UCSD-AML1 (cell line): Measurements from ENCODE around the gene SLC17A5.
"Not testable (repeated sequence)": the region's sequence is repeated elsewhere in the genome, so short reads cannot be mapped to it uniquely, and the experiment has no call there.

ENCODE experiments used
- DNase-seq: peaks from one replicate; lab custom pipeline; 2025; ENCODE audit not compliant: unreplicated experiment; lab: John Stamatoyannopoulos, UW

Gene SLC17A5

DNA sequence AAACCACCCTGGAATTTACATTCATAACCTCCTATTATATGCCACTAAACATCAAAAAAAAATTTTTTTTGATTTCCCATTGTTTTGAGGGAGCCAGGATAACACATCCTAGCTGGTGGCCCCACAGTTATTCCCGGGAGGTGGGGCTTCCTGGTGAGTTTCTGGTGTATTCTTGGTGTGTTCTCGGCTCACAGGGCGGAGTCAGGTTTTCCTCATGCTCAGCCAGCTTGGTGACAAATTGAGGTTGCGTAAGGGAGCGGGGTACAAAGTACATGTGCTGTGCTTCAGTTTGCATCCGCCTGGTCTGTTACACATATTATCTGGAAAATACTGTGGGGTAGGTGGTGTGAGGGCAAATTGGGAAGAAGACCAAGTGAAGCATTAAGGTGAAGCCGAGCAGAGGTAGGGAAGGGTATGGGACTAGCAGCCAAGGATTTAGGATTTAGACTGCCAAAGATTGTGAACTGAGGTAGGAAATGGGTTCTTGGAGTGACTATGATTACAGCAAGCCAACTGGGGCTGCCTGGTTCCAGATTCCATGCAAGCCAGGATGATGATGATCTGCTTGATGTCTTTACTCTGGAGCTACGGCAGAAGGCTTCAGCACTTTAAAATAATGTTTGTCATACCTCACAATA lies 86.7 kb downstream of the SLC17A5 start:
- no peak for DNase-seq

DNA sequence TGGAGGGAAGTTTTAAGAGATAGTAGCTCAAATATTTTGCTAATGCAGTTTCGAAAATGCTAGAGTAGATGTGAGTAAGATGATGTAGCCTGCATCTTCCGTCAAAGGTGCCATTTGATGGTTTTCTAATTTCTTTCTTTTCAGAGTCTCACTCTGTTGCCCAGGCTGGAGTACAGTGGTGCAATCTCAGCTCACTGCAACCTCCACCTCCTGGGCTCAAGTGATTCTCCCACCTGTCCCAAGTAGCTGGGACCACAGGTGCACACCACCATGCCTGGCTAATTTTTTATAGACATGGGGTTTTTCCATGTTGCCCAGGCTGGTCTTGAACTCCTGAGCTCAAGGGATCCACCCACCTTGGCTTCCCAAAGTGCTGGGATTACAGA lies 87.3 kb downstream of the SLC17A5 start:
- not testable (repeated sequence) for DNase-seq

DNA sequence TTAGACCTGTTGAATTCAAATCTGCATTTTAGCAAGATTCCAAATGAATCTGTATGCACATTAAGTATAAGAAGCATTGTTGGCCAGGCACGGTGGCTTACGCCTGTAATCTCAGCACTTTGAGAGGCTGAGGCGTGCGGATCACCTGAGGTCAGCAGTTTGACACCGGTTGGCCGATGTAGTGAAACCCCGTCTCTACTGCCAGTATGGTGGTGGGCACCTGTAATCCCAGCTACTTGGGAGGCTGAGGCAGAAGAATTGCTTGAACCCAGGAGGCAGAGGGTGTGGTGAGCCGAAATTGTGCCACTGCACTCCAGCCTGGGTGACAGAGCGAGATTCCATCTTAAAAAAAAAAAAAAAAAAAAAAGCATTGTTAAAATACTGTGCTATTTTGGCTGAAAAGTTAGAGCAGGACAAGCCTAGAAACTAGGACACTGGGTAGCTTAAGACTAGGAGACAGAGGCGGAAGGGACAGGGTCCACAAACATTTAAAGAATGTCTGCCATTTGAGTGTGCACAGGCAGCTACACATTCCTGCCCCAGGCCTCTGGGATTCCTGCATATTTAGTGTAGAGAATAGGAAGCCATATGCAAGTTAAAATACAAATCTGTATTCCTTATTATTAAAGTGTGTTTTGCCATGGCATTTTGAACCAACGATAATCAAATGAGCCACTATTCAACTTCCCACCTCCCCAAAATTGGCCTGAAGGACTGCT lies 87.9 kb downstream of the SLC17A5 start:
- no peak for DNase-seq

DNA sequence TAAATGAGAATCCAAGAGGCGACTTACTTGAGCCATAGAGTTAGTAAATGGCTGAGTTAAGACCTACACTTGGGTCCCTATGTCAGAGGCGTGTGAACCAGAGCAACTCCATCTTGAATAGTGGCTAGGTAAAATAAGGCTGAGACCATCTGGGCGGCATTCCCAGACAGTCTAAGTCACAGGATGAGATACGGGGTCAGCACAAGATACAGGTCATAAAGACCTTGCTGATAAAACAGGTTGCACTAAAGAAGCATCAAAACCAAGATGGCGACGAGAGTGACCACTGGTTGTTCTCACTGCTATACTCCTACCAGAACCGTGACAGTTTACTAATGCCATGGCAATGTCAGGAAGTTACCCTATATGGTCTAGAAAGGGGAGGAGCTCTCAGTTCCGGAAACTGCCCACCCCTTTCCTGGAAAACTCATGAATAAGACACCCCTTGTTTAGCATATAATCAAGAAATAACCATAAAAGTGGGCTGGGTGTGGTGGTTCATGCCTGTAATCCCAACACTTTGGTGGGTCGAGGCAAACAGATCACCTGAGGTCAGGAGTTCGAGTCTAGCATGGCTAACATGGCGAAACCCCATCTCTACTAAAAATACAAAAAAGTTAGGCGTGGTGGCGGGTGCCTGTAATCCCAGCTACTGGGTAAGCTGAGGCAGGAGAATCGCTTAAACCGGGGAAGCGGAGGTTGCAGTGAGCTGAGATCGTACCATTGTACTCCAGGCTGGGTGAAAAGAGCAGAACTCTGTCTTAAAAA lies 89.0 kb downstream of the SLC17A5 start:
- no peak for DNase-seq

DNA sequence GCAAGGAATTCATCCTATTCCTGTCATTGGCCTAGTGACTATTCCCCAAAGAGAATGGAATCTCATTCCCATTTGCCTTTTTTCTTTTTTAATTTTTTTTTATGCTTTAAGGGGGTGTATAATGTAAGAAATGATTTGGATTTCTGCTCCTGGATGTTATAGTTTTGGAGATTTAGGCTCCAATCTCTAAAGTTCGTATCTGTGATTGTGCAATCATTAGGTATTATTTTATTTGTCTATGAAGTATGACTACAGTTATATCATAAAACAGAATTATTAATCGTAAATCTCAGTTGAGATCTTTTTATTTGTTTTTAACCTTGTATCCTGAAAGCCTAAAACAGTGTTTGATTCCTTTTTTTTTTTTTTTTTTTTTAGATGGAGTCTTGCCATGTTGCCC lies 91.2 kb downstream of the SLC17A5 start:
- DNase-seq = no peak

DNA sequence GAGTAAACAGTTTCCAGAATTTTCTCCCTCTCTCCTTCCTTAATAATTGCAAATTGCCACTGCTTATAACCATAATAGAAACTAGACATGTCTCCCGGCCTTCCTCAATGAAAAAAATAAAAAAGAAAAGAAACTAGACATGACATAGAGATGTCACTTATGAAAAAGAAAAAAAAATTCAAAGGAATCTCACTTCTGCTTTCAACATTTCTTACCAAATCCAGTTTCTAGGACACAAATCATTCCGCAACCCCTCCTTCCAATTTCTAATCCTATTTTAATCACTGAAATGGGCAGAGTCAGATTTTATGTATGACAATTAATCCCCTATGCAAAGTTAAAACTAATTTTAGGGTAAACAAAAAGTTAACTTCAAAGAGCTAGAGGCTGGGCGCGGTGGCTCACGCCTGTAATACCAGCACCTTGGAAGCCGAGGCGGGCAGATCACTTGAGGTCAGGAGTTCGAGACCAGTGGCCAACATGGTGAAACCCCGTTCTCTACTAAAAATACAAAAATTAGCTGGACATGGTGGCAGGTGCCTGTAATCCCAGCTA lies 92.9 kb downstream of the SLC17A5 start:
- no peak for DNase-seq

DNA sequence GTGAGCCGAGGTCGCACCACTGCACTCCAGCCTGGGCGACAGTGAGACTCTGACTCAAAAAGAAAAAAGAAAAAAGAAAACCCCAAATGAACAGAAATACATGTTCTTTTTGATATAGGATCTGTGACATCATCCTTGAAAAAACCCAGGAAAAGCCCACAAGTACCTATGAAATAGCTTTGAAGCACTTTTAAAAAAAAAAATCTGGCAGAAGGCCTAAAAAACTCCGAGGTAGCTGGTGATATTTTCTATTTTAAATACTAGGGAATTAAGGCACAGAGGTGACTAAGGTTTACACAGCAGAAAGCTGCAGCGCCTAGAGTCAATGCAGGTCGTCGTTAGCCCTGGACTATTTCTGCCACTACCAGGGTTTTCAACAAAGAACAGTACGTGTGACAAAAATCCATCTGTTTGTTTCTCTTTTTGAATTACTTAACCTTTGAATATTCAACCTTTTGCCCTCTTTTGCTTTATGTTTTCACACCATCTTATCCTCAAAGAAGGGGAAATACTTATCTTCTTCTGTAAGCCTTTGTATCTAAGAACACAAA lies 93.5 kb downstream of the SLC17A5 start:
- DNase-seq = no peak

DNA sequence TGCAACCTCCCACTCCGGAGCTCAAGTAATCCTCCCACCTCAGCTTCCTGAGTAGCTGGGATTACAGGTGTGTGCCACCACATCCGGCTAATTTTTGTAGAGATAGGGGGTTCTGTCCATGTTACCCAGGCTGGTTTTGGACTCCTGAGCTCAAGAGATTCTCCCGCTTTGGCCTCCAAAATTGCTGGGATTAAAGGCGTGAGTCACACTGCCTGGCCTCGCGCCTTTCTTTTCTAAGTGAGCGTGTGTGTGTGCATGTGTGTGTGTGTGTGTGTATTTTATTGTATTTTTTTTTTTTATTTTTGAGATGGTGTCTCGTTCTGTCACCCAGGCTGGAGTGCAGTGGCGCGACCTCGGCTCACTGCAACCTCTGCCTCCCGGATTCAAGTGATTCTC lies 94.4 kb downstream of the SLC17A5 start:
- not testable (repeated sequence) for DNase-seq

DNA sequence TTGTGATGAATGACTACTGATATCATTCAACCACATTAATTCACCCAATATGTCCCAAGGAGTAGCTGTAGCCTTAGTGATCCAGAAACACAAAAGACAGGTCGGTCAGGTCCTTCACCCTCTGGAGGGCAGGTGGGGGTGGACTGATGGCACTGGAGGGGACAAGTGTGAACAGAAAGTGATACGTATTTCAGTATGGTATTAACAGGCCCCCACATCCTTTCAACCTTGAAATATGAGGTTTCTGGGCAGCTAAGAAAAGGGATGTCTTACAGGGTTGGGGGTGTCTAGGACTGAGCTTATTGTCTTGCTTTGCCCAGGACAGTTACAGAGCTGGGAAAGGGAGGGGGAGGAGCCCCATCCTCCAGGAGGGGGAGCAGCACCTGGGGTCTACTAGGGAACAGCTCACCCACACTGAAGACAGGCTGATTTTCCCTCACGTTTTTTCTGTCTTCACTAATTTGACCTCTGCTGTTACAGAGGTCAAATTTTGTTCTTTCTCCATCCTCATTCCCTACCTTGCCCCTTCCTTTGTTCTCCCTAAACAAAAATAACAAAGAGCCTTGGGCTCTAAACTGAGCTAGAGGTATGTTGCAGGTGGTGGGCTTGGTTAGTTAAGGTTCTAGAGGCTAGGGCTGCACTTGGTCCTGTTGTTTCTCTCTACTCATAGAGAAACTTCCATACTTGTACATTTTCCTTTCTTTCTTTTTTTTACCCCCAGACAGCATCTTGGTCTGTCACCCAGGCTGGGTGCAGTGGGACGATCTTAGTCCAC lies 95.0 kb downstream of the SLC17A5 start:
- no peak for DNase-seq

DNA sequence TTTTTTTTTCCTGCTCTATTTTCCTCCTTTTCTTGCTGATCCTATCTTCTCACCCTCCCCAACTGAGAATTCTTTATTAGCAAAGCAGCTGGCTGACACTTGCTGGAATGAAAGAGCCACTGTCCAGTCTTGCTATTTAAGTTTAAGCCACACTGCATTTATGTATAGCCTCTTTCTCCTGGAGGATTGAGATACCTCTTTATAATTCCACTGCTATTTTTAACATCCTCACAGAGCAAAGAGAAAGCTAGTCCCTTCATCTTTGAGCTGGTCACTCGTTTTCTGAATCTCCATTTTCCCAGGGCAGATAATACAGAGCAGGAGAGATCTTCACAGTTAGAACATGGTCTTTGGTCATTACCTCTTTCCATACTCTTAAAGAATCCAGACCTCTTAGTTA lies 97.0 kb downstream of the SLC17A5 start:
- DNase-seq = no peak

DNA sequence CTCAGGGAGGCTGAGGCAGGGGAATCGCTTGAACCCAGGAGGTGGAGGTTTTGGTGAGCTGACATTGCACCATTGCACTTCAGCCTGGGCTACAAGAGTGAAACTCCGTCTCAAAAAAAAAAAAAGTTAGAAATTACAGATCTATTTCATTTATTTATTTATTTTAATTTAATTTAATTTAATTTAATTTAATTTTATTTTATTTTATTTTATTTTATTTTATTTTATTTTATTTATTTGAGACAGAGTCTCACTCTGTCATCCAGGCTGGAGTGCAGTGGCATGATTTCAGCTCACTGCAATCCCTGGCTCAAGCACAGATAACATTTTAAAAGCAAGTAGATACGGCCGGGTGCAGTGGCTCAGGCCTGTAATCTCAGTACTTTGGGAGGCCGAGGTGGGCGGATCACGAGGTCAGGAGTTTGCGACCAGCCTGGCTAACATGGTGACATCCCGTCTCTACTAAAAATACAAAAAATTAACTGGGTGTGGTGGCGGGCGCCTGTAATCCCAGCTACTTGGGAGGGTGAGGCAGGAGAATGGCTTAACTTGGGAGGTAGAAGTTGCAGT lies 98.3 kb downstream of the SLC17A5 start:
- not testable (repeated sequence) for DNase-seq

DNA sequence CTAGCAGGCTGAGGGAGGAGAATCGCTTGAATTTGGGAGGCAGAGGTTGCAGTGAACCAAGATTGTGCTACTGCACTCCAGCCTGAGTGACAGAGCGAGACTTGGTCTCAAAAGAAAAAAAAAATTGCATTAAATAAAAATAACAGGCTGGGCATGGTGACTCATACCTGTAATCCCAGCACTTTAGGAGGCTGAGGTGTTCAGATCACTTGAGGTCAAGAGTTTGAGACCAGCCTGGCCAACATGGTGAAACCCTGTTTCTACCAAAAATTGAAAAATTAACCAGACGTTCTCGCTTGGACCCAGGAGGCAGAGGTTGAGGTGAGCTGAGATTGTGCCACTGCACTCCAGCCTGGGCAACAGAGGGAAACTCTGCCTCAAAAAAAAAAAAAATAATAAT lies 102.7 kb downstream of the SLC17A5 start:
- DNase-seq = not testable (repeated sequence)

DNA sequence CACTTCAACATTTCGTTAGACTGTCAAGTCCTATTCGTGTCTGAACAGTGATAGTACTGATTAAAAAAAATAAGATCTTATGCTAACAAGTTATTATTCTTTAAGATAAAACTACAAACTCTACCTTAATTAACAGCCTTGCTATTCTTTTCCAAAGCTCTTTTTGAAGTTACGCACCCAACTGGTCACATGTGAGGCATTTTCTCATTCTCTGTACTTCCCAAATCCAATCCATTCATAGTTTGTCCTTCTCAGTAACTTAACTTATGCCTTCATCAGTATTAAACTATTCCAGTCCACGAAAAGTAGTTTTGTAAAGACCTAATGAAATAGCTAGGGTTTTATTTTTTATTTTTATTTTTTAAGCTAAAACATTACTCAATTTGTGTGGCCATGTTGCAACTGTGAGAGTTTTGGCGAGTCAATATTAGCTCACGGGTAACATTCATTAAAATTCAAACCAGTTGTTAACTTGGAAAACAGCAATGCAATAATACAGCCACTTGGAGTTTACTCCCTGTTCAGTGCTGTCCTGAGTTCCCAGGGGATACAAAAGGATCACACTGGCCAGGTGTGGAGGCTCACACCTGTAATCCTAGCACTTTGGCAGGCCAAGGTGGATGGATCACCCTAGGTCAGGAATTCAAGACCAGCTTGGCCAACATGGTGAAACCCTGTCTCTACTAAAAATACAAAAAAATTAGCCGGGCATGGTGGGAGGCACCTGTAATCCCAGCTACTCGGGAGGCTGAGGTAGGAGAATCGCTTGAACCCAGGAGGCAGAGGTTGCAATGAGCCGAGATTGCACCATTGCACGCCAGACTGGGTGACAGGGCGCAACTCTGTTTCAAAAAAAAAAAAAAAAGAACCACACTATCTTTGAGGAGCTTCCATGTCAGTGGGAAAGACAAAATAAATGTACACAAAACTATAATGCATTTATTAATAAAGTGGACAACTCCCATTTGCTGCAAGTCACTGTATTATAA lies 105.0 kb downstream of the SLC17A5 start:
- DNase-seq = no peak

DNA sequence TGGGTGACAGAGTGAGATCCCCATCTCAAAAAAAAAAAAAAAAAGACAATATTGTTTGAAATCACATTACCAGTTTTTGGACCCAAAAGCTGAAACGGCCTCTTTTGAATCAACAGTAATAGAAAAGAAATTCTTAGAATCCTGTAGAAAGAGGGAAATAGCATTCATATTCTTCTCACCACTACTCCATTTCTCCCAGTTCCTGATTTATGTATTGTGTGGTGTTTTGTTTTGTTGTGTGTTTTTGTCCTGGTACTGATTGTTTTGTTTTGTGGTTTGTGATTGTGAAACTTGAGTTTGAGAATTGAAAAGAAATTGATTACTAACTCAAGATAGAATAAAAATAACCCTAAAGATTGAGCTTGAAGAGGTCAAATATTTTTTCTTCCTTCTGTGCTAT lies 106.8 kb downstream of the SLC17A5 start:
- DNase-seq = no peak
